RWPE1 (cell line): ENCODE data around the gene TTC8.
A peak's percentile ranks its signal among the peaks of the same experiment; 100 is the strongest.
"Not testable (repeated sequence)": the region's sequence is repeated elsewhere in the genome, so short reads cannot be mapped to it uniquely, and the experiment has no call there.

ENCODE experiments used
- CTCF ChIA-PET: fragments of 350-600 bp; sonication (Branson Sonifier 250); formaldehyde crosslinking; extraction: SDS; loops from one replicate; lab custom pipeline; 2021; lab: Yijun Ruan, JAX
- POLR2A ChIA-PET: fragments of 400-600 bp; formaldehyde crosslinking; extraction: SDS; loops from one replicate; lab custom pipeline; 2020; ENCODE audit warnings: antibody characterized with exemption; ENCODE audit not compliant: low non-redundant PET; lab: Yijun Ruan, JAX
- DNase-seq: peaks from one replicate; pipeline ENCODE4 v3.0.0; 2012; ENCODE audit warnings: low spot score
- H3K27ac ChIP-seq: fragments of 450-650 bp; 2 replicates; pipeline ENCODE4 v1.5.1; 2017
- CTCF ChIP-seq: fragments of 450-650 bp; conservative IDR thresholded peaks from 2 replicates; pipeline ENCODE4 v1.5.1; 2017; ENCODE audit warnings: low read depth, mild to moderate bottlenecking

Gene TTC8

DNA sequence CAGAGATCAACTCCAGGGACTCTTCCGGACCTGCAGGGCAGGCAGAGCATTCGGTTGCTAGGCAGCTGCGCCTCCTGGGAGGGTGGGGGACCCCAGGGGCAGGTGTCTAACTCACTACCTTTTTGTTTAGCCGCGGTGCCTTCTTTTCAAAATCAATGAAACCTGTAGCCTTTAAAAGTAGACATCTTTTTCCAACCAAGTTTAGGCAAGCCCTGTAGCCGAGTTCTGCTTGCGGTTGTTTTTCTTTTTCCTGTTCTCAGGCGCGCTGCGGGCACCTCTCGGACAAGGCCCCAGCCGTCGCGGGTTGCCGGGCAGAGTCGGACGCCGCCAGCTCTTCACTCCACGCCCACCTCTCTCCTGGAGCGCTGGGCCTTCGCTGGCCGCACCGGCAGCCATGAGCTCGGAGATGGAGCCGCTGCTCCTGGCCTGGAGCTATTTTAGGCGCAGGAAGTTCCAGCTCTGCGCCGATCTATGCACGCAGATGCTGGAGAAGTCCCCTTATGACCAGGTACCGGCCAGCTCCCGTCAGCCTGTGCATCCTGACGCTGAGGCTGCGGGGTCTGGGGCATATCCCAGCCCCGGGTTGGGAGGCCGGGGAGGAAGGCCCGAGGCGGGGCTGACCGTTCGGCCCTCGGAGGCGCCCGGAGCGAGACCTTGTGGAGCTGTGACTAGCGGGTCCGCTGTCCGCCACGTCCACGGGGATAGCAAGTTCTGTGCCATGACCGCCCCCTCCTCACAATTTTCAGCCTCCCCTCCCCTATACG lies at the start of gene TTC8:
Gene TTC8, plus strand, starts transcription at position 338 of the 764 bp plus-strand sequence. Its CDS starts 57 bp downstream, at position 395.
- DNase-seq: peak; percentile 90
- CTCF ChIA-PET: interaction anchor here (0.9 kb wide), 2 partner anchors 26 to 142 kb away, joined by 3 read pairs; no protein-coding TSS in a partner anchor
- TF ChIP-seq CTCF: no peak
- peak within 1 kb of the TSS; percentile 82 for H3K27ac ChIP-seq
- POLR2A ChIA-PET: interaction anchor here (0.6 kb wide), 1 partner anchor 15 kb away, joined by 3 read pairs; no protein-coding TSS in a partner anchor

DNA sequence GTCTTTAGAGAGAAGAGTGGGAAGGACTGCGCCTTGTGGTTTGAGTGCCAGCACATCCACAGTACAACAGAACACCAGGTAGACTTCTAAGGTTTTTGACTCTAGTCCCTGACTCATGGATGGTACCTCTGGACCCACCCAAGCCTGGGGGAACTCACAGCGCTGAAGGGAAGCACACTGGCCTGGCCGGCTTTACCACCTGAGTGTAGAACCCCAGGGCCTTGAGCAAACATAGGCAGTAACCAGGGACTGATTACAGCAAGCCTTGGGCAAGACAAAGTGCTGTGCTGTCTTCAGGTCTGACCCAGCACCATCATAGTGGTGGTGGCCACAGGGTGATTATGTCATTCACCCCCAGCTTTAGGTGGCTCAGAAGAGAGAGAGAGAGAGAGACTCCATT lies 48.9 kb upstream of the TTC8 start:
- TF ChIP-seq CTCF: no peak
- peak; percentile 1 for DNase-seq
- H3K27ac ChIP-seq: no peak overlapping the region
- ChIA-PET POLR2A (no interaction called here), CTCF (interaction anchor here (0.5 kb wide), 1 partner anchor 435 kb away, joined by 3 read pairs; no protein-coding TSS in a partner anchor)

GRCh38 chr14:88785911-88786310 lies 38.5 kb upstream of the TTC8 start:
- no peak for DNase-seq
- POLR2A ChIA-PET: no interaction called here
- CTCF ChIA-PET: interaction anchor here (0.6 kb wide), 1 partner anchor 9 kb away, joined by 3 read pairs; no protein-coding TSS in a partner anchor

DNA sequence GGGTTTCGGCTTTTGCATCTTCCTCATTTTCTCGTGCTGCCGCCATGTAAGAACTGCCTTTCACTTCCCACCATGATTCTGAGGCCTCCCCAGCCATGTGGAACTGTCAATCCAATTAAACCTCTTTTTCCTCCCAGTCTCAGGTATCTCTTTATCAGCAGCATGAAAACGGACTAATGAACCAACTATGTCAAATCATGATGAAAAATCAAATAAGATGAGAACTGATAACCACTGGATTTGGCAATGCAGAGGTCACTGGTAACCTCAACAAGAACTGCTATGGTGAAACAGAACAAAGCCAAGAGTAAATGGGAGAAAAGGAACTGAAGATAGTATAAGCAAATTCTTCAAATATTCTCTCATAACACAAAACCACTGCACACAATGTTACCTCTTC lies 37.7 kb upstream of the TTC8 start:
- CTCF ChIA-PET: interaction anchor here (0.6 kb wide), 1 partner anchor 10 kb away, joined by 3 read pairs; no protein-coding TSS in a partner anchor
- no peak overlapping the region for H3K27ac ChIP-seq
- POLR2A ChIA-PET: no interaction called here
- TF ChIP-seq CTCF: no peak
- no peak for DNase-seq

More at GRCh38 chr14:88785911-88786310, 38.5 kb upstream of the TTC8 start:
- no peak overlapping the region for H3K27ac ChIP-seq
- TF ChIP-seq CTCF: no peak

DNA sequence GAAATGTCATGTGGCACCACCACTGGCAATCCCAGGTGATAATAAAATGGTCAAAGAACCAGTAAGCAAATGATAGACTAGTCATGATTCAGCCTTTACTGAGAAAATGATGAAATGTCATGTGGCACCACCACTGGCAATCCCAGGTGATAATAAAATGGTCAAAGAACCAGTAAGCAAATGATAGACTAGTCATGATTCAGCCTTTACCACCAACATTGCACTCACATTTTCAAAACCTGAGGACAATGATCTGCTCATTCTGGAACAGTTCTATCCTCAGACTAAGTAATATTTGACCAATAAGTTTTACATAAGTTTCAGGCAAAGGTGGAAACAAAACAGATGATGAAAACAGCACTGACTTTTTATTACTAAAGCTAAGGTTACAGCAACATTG lies 34.9 kb upstream of the TTC8 start:
- H3K27ac ChIP-seq, POLR2A ChIA-PET, DNase-seq: not testable (repeated sequence)
- CTCF ChIA-PET: interaction anchor here (0.5 kb wide), 1 partner anchor 607 kb away, joined by 3 read pairs; no protein-coding TSS in a partner anchor

- H3K27ac ChIP-seq: no peak overlapping the region
- no peak for DNase-seq
- no peak for TF ChIP-seq CTCF
- ChIA-PET POLR2A (no interaction called here), CTCF (interaction anchor here (0.6 kb wide), 1 partner anchor 123 kb away, joined by 3 read pairs; no protein-coding TSS in a partner anchor)
Measured at GRCh38 chr14:88790501-88791251, 33.8 kb upstream of the TTC8 start.
